Mesenchymal stem cell (in vitro differentiated cells and primary cell): ENCODE measurements around the gene CAPN2.
A peak's percentile ranks its signal among the peaks of the same experiment; 100 is the strongest.

Source experiments
- DNase-seq: peaks from one replicate; pipeline ENCODE4 v3.0.0-alpha.2; 2013
- H2AFZ ChIP-seq: one replicate; pipeline ENCODE4 v1.6.1; 2013; ENCODE audit warnings: low read depth, mild to moderate bottlenecking, control low read depth, inconsistent platforms, low read length, moderate library complexity
- H2AK5ac ChIP-seq: 2 replicates; pipeline ENCODE4 v1.6.1; 2013; ENCODE audit warnings: low read length, moderate library complexity, mild to moderate bottlenecking, inconsistent platforms; ENCODE audit not compliant: severe bottlenecking
- H2BK120ac ChIP-seq: one replicate; pipeline ENCODE4 v1.6.1; 2013; ENCODE audit warnings: low read depth, mild to moderate bottlenecking, inconsistent platforms, low read length, moderate library complexity
- H2BK12ac ChIP-seq, 2 experiments: one replicate each; pipeline ENCODE4 v1.6.1; 2013; ENCODE audit warnings: inconsistent platforms in 2 of 2, low read length in 2 of 2, mild to moderate bottlenecking in 2 of 2, moderate library complexity in 2 of 2, control low read depth in 1 of 2
- H2BK15ac ChIP-seq: one replicate; pipeline ENCODE4 v1.6.1; 2013; ENCODE audit warnings: mild to moderate bottlenecking, low read depth, inconsistent platforms; ENCODE audit not compliant: poor library complexity, severe bottlenecking
- H2BK5ac ChIP-seq: 2 replicates; pipeline ENCODE4 v1.6.1; 2013; ENCODE audit warnings: low read depth, mild to moderate bottlenecking, low read length, control low read depth, inconsistent platforms; ENCODE audit not compliant: poor library complexity, severe bottlenecking
- H3K14ac ChIP-seq, 2 experiments: one replicate each; pipeline ENCODE4 v1.6.1; 2013; ENCODE audit warnings: inconsistent platforms in 2 of 2, low read length in 2 of 2, control low read depth in 1 of 2, mild to moderate bottlenecking in 1 of 2, moderate library complexity in 1 of 2
- H3K18ac ChIP-seq, 2 experiments: one replicate each; pipeline ENCODE4 v1.6.1; 2013; ENCODE audit warnings: inconsistent platforms in 2 of 2, low read length in 2 of 2, control low read depth in 1 of 2, low read depth in 1 of 2, mild to moderate bottlenecking in 1 of 2
- H3K23ac ChIP-seq, 2 experiments: one replicate each; pipeline ENCODE4 v1.6.1; 2013; ENCODE audit warnings: inconsistent platforms in 2 of 2, low read length in 2 of 2, mild to moderate bottlenecking in 2 of 2, moderate library complexity in 2 of 2, control low read depth in 1 of 2
- H3K27ac ChIP-seq: 2 replicates; pipeline ENCODE4 v1.5.1; 2013; ENCODE audit warnings: mild to moderate bottlenecking, moderate library complexity, low read length, control low read depth, inconsistent platforms; ENCODE audit not compliant: poor library complexity, severe bottlenecking
- H3K27me3 ChIP-seq, 2 experiments: 2 replicates each; pipeline versions ENCODE4 v1.6.1 to v1.7.0; 2013; ENCODE audit warnings: low read length in 2 of 2, mild to moderate bottlenecking in 2 of 2, moderate library complexity in 2 of 2, control low read depth in 1 of 2, inconsistent platforms in 1 of 2; ENCODE audit not compliant: control insufficient read depth in 1 of 2, insufficient read depth in 1 of 2
- H3K36me3 ChIP-seq, 2 experiments: 2 replicates each; pipeline versions ENCODE4 v1.6.1 to v1.7.0; 2013; ENCODE audit warnings: low read length in 2 of 2, control low read depth in 1 of 2, inconsistent platforms in 1 of 2, low read depth in 1 of 2, mild to moderate bottlenecking in 1 of 2; ENCODE audit not compliant: insufficient read depth in 2 of 2, control insufficient read depth in 1 of 2
- H3K4ac ChIP-seq, 2 experiments: one replicate each; pipeline ENCODE4 v1.6.1; 2013; ENCODE audit warnings: inconsistent platforms in 2 of 2, low read length in 2 of 2, mild to moderate bottlenecking in 2 of 2, moderate library complexity in 2 of 2, control low read depth in 1 of 2, low read depth in 1 of 2
- H3K4me1 ChIP-seq: 2 replicates; pipeline ENCODE4 v1.6.1; 2013; ENCODE audit warnings: low read depth, low read length, control low read depth; ENCODE audit not compliant: control insufficient read depth, insufficient read depth
- H3K4me2 ChIP-seq: 2 replicates; pipeline ENCODE4 v1.6.1; 2013; ENCODE audit warnings: low read length, mild to moderate bottlenecking, inconsistent platforms; ENCODE audit not compliant: poor library complexity, severe bottlenecking
- H3K4me3 ChIP-seq, 2 experiments: 2 replicates each; pipeline versions ENCODE4 v1.5.1 to v1.7.0; 2013; ENCODE audit warnings: low read length in 2 of 2, mild to moderate bottlenecking in 2 of 2, control low read depth in 1 of 2, low read depth in 1 of 2; ENCODE audit not compliant: insufficient read depth in 1 of 2
- H3K79me1 ChIP-seq: replicated peaks from 2 replicates; pipeline ENCODE4 v1.6.1; 2013; ENCODE audit warnings: mild to moderate bottlenecking, control low read depth, low read length, inconsistent platforms; ENCODE audit not compliant: poor library complexity, severe bottlenecking
- H3K9ac ChIP-seq: 2 replicates; pipeline ENCODE4 v1.7.0; 2013; ENCODE audit warnings: mild to moderate bottlenecking, low read length, moderate library complexity
- H3K9me3 ChIP-seq: 2 replicates; pipeline ENCODE4 v1.7.0; 2013; ENCODE audit warnings: mild to moderate bottlenecking, low read length; ENCODE audit not compliant: control insufficient read depth
- H4K8ac ChIP-seq: one replicate; pipeline ENCODE4 v1.6.1; 2013; ENCODE audit warnings: inconsistent platforms, mild to moderate bottlenecking, low read length, moderate library complexity
- H4K91ac ChIP-seq: one replicate; pipeline ENCODE4 v1.6.1; 2013; ENCODE audit warnings: mild to moderate bottlenecking, low read length, inconsistent platforms
- WGBS: methylation state at CpG from one replicate; pipeline ENCODE4 v1.1.7; 2013; ENCODE audit warnings: mixed read lengths; 5-methylcytosine and 5-hydroxymethylcytosine counted together

CAPN2 gene

GRCh38 chr1:223765719-223766340 is 53.5 kb downstream of the CAPN2 start:
- no peak for DNase-seq
- Histone ChIP-seq H3K36me3 (peaks cover 48 to 83% of the 10 kb centered on the region in 2 experiments), H3K27ac (no peak overlapping the region), H3K79me1 (peaks cover 14% of the 10 kb centered on the region), H2BK15ac (no peak overlapping the region), H3K4ac (no peak overlapping the region), H4K8ac (no peak overlapping the region), H3K4me3 (no peak overlapping the region), H3K4me2 (no peak overlapping the region), H3K9me3 (no peaks in the 10 kb centered on the region), H2BK120ac (no peak overlapping the region), H2AFZ (no peak overlapping the region), H2BK5ac (no peak overlapping the region), H3K18ac (no peak overlapping the region), H4K91ac (no peak overlapping the region), H3K14ac (no peak overlapping the region), H3K27me3 (no peaks in the 10 kb centered on the region), H3K4me1 (peaks cover 3% of the 10 kb centered on the region), H3K23ac (no peak overlapping the region), H2BK12ac (no peak overlapping the region), H2AK5ac (no peak overlapping the region), H3K9ac (peak overlapping the region; percentile 58)
- 87% methylated on average over 7 of the region's 7 CpGs for whole genome bisulfite sequencing

- H4K8ac ChIP-seq = no peak overlapping the region
- no peak overlapping the region for H2AK5ac ChIP-seq
- H3K18ac ChIP-seq = peak overlapping the region; percentile 14 to 46
- H3K14ac ChIP-seq = peak overlapping the region in 1 of 2 experiments; percentile 95
- H2BK120ac ChIP-seq = no peak overlapping the region
- peak overlapping the region; percentile 83 for H3K27ac ChIP-seq
- no peak overlapping the region for H4K91ac ChIP-seq
- peaks cover 18% of the 10 kb centered on the region for H3K4me1 ChIP-seq
- H3K9me3 ChIP-seq = no peaks in the 10 kb centered on the region
- no peak overlapping the region for H2BK15ac ChIP-seq
- H2AFZ ChIP-seq = no peak overlapping the region
- DNase-seq = no peak
- peak overlapping the region; percentile 82 for H3K9ac ChIP-seq
- no peaks in the 10 kb centered on the region for H3K27me3 ChIP-seq
- H3K4me2 ChIP-seq = no peak overlapping the region
- H3K36me3 ChIP-seq = peaks cover 39 to 77% of the 10 kb centered on the region in 2 experiments
- no peak overlapping the region for H3K23ac ChIP-seq
- 94% methylated on average over 9 of the region's 9 CpGs for WGBS
- H3K79me1 ChIP-seq = peaks cover 6% of the 10 kb centered on the region
- no peak overlapping the region for H2BK5ac ChIP-seq
- peak overlapping the region in 1 of 2 experiments; percentile 21 for H3K4ac ChIP-seq
- peak overlapping the region in 1 of 2 experiments; percentile 42 for H3K4me3 ChIP-seq
- H2BK12ac ChIP-seq = peak overlapping the region in 1 of 2 experiments; percentile 7
These were observed 58.4 kb downstream of the CAPN2 start for GRCh38 chr1:223770621-223771315.

GRCh38 chr1:223771469-223771813 is 59.1 kb downstream of the CAPN2 start:
- Histone ChIP-seq H2AFZ (no peak overlapping the region), H3K23ac (no peak overlapping the region), H3K4me2 (no peak overlapping the region), H4K8ac (no peak overlapping the region), H3K14ac (no peak overlapping the region), H3K4me3 (peak overlapping the region in 1 of 2 experiments; percentile 42), H3K9ac (peak overlapping the region; percentile 82), H4K91ac (no peak overlapping the region), H2BK120ac (no peak overlapping the region), H3K4ac (peak overlapping the region; percentile 33 to 41), H3K18ac (no peak overlapping the region), H2BK5ac (no peak overlapping the region), H3K36me3 (peaks cover 39 to 77% of the 10 kb centered on the region in 2 experiments), H3K4me1 (peaks cover 21% of the 10 kb centered on the region), H3K9me3 (no peaks in the 10 kb centered on the region), H2BK12ac (no peak overlapping the region), H3K79me1 (peaks cover 4% of the 10 kb centered on the region), H2AK5ac (no peak overlapping the region), H2BK15ac (no peak overlapping the region), H3K27ac (peak overlapping the region; percentile 83), H3K27me3 (no peaks in the 10 kb centered on the region)
- WGBS = 52% methylated on average over 2 of the region's 2 CpGs
- DNase-seq = no peak
